Right lung (tissue), 10 donors: ENCODE results near the gene GATC. TPM values are rescaled to one million over a fixed set of nuclear protein-coding genes. Genes with fewer than 3 reads are reported as not detected.
A peak's percentile ranks its signal among the peaks of the same experiment; 100 is the strongest.

Source experiments
- DNase-seq, 2 donors: peaks; one replicate each; pipeline ENCODE4 v3.0.0-alpha.2; 2013
- long read RNA-seq, 8 donors: transcript quantifications; one replicate each; lab custom pipeline, GENCODE V29; 2026
- polyA plus RNA-seq, 5 donors: library from polyadenylated mRNA; unstranded; fragments of 120-200 nt; gene quantifications; one replicate each; pipeline versions ENCODE4 v1.2.1 to v1.2.3, GENCODE V29; 2013; ENCODE audit warnings: inconsistent platforms in 1 of 5, low replicate concordance in 1 of 5; ENCODE audit not compliant: insufficient read length in 5 of 5, insufficient read depth in 1 of 5

GATC gene, protein sequence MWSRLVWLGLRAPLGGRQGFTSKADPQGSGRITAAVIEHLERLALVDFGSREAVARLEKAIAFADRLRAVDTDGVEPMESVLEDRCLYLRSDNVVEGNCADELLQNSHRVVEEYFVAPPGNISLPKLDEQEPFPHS
- 10 to 100 TPM; 23.1 to 36.6 (median 32.4) TPM for polyA plus RNA-seq
- long read RNA-seq, donor 1, full-length matches to known transcripts, result 15 of 15 reads
- long read RNA-seq, donor 1, partial matches to known transcripts, result 0 of 15 reads
- long read RNA-seq, donor 1, other reads (novel, unspliced or antisense), result 0 of 15 reads
- long read RNA-seq, donor 2, full-length matches to known transcripts, result 5 of 5 reads
- long read RNA-seq, donor 2, partial matches to known transcripts, result 0 of 5 reads
- long read RNA-seq, donor 2, other reads (novel, unspliced or antisense), result 0 of 5 reads
- long read RNA-seq, donor 3, full-length matches to known transcripts, result 10 of 10 reads
- long read RNA-seq, donor 3, partial matches to known transcripts, result 0 of 10 reads
- long read RNA-seq, donor 3, other reads (novel, unspliced or antisense), result 0 of 10 reads
- long read RNA-seq, donor 4, full-length matches to known transcripts, result 6 of 352 reads
- long read RNA-seq, donor 4, partial matches to known transcripts, result 127 of 352 reads
- long read RNA-seq, donor 4, other reads (novel, unspliced or antisense), result 219 of 352 reads
- long read RNA-seq, donor 5, full-length matches to known transcripts, result 15 of 570 reads
- long read RNA-seq, donor 5, partial matches to known transcripts, result 555 of 570 reads
- long read RNA-seq, donor 5, other reads (novel, unspliced or antisense), result 0 of 570 reads
- long read RNA-seq, donor 6, full-length matches to known transcripts, result 24 of 24 reads
- long read RNA-seq, donor 6, partial matches to known transcripts, result 0 of 24 reads
- long read RNA-seq, donor 6, other reads (novel, unspliced or antisense), result 0 of 24 reads
- long read RNA-seq, donor 7, full-length matches to known transcripts, result 6 of 720 reads
- long read RNA-seq, donor 7, partial matches to known transcripts, result 311 of 720 reads
- long read RNA-seq, donor 7, other reads (novel, unspliced or antisense), result 403 of 720 reads
- long read RNA-seq, donor 8, full-length matches to known transcripts, result 4 of 211 reads
- long read RNA-seq, donor 8, partial matches to known transcripts, result 72 of 211 reads
- long read RNA-seq, donor 8, other reads (novel, unspliced or antisense), result 135 of 211 reads

GRCh38 chr12:120445911-120446843 lies at the start of gene GATC, which contains the start of gene TRIAP1:
GATC (plus strand) TSS chr12:120446444; CDS start chr12:120446481, 37 bp downstream.
TRIAP1 (minus strand) TSS chr12:120446384; CDS start chr12:120446372, 12 bp downstream.
- peak; percentile 84 to 86 for DNase-seq

GRCh38 chr12:120397824-120398540 lies 48.3 kb upstream of the GATC start:
- no peak for DNase-seq

GRCh38 chr12:120399531-120399930 lies 46.7 kb upstream of the GATC start:
- no peak for DNase-seq

- no peak for DNase-seq
Observed at GRCh38 chr12:120402217-120402616, 44.0 kb upstream of the GATC start.

- no peak for DNase-seq
Observed at GRCh38 chr12:120403869-120404268, 42.4 kb upstream of the GATC start.

DNA sequence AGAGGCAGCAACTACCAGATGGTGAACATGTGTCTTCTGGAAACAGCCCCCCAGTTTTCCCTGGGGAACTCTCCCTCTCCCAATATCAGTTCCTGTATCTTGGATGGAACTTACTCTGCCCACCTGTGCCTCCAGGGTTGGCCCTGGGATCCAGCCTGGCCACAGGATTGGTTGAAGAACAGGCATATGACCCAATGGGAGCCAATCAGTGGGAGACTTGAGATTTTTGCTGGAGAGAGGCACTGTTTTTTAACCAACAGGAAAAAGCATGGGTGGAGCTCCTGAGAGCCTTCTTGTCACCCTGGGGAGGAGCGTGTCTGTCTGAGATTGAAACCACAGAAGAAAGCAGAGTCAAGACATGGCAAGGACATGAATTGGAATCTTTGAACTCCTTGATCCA lies 42.0 kb upstream of the GATC start:
- DNase-seq, result no peak

DNA sequence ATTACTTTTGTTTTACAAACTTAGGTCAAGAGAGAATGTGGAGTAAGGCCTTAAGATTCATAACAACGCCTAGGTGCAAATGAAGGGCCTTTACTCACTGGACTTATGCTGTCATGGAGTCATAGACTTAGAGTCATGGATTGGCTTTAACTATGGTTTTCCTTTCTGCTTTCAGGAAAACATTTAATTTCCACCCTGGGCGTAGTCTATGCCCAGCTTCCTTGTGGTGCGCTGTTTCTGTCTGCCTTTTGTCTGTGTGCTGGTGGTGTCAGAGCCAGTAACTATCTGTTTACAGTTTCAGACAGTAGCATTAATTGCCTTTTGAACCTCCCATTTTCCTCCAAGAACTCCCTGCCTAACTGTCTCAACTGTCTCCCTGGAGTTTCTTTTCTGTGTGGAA lies 40.2 kb upstream of the GATC start:
- no peak for DNase-seq

DNA sequence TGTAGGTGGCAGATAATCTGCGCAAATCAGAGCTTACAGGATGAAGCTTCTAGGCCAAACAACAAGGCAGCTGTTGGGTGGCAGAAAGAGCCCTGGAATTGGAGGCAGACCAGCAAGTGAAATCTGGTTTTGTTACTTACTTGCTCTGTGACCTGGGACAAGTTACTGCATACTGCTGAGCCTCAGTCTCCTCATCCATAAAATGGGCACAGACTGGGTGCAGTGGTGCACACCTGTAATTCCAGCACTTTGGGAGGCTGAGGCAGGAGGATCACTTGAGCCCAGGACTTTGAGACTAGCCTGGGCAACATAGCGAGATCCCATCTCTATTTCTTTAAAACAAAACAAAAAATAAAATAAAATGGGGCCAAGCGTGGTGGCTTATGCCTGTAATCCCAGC lies 39.7 kb upstream of the GATC start:
- DNase-seq, result no peak

GRCh38 chr12:120408771-120409170 lies 37.5 kb upstream of the GATC start:
- DNase-seq, result no peak

DNA sequence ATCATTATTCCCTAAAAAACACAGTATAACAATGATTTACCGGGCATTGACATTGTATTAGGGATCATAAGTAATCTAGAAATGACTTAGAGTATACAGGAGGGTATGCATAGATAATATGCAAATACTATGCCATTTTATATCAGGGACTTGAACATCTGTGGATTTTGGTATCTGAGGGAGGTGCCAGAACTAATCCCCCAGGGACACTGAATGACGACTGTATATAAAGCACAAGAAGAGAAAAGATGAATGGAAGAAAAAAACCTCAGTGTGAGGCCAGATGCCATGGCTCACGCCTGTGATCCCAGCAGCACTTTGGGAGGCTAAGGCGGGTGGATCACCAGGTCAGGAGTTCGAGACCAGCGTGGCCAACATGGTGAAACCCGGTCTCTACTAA lies 33.8 kb upstream of the GATC start:
- no peak for DNase-seq

- DNase-seq, result no peak
Observed at GRCh38 chr12:120413901-120414695, 32.1 kb upstream of the GATC start.

DNA sequence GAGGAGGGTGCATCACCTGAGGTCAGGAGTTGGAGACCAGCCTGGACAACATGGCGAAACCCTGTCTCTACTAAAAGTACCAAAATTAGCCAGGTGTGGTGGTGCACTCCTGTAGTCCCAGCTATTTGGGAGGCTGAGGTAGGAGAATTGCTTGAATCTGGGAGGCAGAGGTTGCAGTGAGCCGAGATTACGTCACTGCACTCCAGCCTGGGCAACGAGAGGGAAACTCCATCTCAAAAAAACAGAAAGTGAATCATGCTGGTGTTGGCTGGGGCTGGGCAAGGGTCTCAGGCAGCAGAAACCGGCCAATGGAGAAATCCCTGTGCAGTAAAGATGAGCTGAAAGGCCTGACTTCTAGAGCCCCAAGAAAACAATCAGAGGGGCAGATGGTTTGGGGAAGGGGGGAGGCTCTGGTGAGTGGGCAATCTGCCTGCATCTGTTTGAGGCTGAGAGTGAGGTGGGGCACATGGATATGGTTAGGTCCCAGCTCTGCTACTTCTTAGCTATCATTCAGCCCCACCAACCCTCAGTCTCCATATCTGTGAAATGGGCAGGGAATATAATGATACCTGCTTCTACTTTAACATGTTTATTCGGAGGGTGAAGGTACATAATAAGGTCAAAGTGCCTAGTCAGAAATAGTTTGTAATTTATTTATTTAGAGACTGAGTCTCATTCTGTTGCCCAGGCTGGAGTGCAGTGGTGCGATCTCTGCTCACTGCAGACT lies 29.6 kb upstream of the GATC start:
- DNase-seq, result no peak

GRCh38 chr12:120417917-120418580 lies 28.2 kb upstream of the GATC start:
- no peak for DNase-seq

DNA sequence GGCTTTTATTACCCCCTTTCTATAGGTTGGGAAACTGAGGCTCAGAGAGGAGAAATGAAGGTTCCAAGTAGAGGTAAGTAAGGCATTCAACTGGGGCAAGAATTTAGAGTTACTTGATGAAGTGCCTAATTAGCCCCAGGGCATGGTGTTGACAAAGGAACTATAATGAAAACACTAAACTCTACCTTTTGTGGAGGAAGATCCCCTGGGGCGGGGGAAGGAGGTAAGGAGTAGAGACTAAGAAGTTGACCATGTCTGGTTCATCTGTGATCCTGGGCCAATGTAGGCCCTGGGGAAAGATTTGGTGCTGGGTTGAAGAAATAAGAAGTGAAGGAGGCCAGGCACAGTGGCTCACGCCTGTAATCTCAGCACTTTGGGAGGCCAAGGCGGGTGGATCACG lies 24.5 kb upstream of the GATC start:
- no peak for DNase-seq

DNA sequence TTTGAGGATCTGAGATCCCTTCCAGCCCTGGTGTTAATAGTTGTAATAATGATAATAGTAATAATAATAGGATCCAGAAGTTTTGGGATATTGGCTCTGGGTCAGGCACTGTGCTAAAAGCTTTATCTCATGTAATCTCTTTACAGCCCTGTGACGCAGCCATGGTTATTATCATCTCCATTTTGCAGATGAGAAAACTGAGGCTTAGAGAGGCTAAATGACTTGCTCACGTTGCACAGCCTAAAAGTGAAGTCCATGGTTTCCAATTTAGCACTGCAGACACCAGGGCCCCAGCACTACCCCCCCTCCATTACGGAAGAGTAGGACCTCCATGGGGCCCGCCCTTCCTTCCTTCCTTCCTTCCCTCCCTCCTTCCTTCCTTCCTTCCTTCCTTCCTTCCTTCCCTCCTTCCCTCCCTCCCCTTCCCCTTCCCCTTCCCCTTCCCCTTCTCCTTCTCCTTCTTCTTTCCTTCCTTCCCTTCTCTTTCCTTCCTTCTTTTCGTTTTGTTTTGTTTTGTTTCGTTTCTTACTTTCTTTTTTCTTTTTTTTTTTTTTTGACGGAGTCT lies 23.3 kb upstream of the GATC start:
- DNase-seq, result no peak

DNA sequence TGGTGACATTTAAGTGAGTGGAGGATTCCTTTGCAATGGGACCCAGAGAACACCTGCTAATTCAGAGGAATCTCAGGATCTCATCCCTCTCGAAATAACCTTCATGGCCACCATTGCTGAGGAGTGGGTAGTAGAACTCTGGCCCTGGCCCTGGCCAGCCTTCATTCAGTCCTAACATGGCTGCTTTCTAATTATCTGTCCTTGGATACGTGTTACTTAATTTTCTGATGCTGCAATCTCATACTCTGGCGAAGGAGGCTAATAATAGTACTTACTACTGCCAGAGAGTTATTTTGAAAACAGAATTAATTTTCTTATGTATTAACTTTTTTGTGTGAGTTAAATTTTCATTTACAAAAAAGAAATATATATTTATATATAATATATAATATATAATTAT lies 20.4 kb upstream of the GATC start:
- no peak for DNase-seq

- no peak for DNase-seq
Observed at GRCh38 chr12:120428597-120429229, 17.5 kb upstream of the GATC start.
